ENCODE measurements around the gene IDUA. TPM values are rescaled to one million over a fixed set of nuclear protein-coding genes. Genes with fewer than 3 reads are reported as not detected.

The IDUA gene
- total RNA-seq, 2 donors from 2014 or later = 22.4 to 25.6 TPM

- Histone ChIP-seq H3K9ac (ENCODE audit: extremely low read depth, low read length, poor library complexity, severe bottlenecking) (no peak overlapping the region), H3K4me1 (ENCODE audit: control insufficient read depth, insufficient read depth, low read length) (no peaks in the 10 kb centered on the region), H3K27me3 (ENCODE audit: control insufficient read depth, insufficient read depth, low read length, poor library complexity, severe bottlenecking) (no peaks in the 10 kb centered on the region), H3K36me3 (ENCODE audit: control insufficient read depth, insufficient read depth, low read length) (no peaks in the 10 kb centered on the region), H3K4me3 (ENCODE audit: low read length) (no peak overlapping the region), H3K9me3 (ENCODE audit: control insufficient read depth, low read length) (no peaks in the 10 kb centered on the region), H3K27ac (ENCODE audit: low read depth, low read length) (no peak overlapping the region)
- 91 to 97% methylated on average over 8 to 21 of the region's 21 CpGs for WGBS, 2 experiments (ENCODE audit: insufficient coverage in 1 of 2, insufficient read length in 1 of 2)
- Mint-ChIP-seq H3K27ac (no peak overlapping the region), H3K27me3 (ENCODE audit: insufficient read depth) (peaks cover 7% of the 10 kb centered on the region), H3K4me3 (no peak overlapping the region), H3K4me1 (peaks cover 5% of the 10 kb centered on the region), H3K9me3 (no peaks in the 10 kb centered on the region), H3K36me3 (ENCODE audit: low read depth) (peaks cover 10% of the 10 kb centered on the region)
- no peak for DNase-seq
- TF ChIP-seq, protein P1, sequence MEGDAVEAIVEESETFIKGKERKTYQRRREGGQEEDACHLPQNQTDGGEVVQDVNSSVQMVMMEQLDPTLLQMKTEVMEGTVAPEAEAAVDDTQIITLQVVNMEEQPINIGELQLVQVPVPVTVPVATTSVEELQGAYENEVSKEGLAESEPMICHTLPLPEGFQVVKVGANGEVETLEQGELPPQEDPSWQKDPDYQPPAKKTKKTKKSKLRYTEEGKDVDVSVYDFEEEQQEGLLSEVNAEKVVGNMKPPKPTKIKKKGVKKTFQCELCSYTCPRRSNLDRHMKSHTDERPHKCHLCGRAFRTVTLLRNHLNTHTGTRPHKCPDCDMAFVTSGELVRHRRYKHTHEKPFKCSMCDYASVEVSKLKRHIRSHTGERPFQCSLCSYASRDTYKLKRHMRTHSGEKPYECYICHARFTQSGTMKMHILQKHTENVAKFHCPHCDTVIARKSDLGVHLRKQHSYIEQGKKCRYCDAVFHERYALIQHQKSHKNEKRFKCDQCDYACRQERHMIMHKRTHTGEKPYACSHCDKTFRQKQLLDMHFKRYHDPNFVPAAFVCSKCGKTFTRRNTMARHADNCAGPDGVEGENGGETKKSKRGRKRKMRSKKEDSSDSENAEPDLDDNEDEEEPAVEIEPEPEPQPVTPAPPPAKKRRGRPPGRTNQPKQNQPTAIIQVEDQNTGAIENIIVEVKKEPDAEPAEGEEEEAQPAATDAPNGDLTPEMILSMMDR (conservative IDR thresholded peaks at IDR 0.05) = no peak
Observed at GRCh38 chr4:965766-966134, 21.1 kb upstream of the IDUA start.

DNA sequence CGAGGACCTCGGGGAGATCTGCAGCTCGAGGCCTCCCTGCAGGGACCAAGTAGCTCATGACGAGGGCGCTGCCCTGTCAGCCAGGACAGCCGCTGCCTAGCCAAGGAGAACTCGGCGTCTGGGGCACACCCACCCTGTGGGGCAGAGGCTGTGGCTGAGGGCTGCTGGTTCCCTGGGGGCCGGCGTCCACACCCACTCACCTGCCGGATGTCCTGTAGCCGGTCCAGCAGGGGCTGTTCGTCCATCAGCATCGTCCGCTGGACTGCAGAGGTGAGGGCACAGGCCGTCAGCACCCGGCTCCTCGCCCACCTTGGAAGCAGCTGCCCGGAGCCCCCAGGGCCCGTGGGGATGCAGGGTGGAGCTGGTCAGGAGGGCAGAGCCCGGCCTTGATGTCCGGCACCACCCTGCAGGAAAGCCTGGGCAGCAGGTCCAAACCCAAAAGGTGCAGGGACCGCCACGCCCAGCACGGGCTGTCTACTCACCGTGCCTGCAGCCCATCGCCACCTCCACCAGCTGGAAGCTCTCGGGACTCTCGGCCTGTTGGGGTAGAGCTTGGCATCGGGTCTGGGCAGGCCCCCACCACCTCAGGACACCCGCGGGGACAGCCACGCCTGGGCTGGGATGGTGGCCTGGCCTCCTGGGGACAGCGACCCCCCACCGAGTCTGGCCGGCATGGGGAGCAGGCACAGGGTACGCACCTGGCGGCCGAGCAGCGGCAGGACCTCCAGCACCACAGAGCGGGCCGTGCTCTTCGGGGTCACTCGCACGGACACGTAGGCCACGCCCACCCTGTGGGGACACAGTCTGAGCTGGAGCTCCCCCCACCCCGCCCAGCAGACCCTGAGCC is 20.4 kb upstream of the IDUA start:
- no peaks in the 10 kb centered on the region for H3K27me3 ChIP-seq (ENCODE audit: control insufficient read depth, insufficient read depth, low read length, poor library complexity, severe bottlenecking)
- WGBS, 2 experiments (ENCODE audit: insufficient coverage in 1 of 2, insufficient read length in 1 of 2) = 86 to 91% methylated on average over 33 to 48 of the region's 48 CpGs
- Mint-ChIP-seq H3K27ac (no peak overlapping the region), H3K4me3 (no peak overlapping the region), H3K27me3 (ENCODE audit: insufficient read depth) (peaks cover 15% of the 10 kb centered on the region), H3K9me3 (no peaks in the 10 kb centered on the region), H3K4me1 (peaks cover 8% of the 10 kb centered on the region), H3K36me3 (ENCODE audit: low read depth) (peaks cover 10% of the 10 kb centered on the region)
- H3K27ac ChIP-seq (ENCODE audit: low read depth, low read length) = no peak overlapping the region
- no peaks in the 10 kb centered on the region for H3K4me1 ChIP-seq (ENCODE audit: control insufficient read depth, insufficient read depth, low read length)
- H3K4me3 ChIP-seq (ENCODE audit: low read length) = no peak overlapping the region
- no peaks in the 10 kb centered on the region for H3K9me3 ChIP-seq (ENCODE audit: control insufficient read depth, low read length)
- no peak for DNase-seq
- TF ChIP-seq, protein P1 (conservative IDR thresholded peaks at IDR 0.05) = no peak
- H3K9ac ChIP-seq (ENCODE audit: extremely low read depth, low read length, poor library complexity, severe bottlenecking) = no peak overlapping the region
- no peaks in the 10 kb centered on the region for H3K36me3 ChIP-seq (ENCODE audit: control insufficient read depth, insufficient read depth, low read length)

- H3K27me3 ChIP-seq (ENCODE audit: control insufficient read depth, insufficient read depth, low read length, poor library complexity, severe bottlenecking) = peaks cover 9% of the 10 kb centered on the region
- Mint-ChIP-seq H3K4me1 (peaks cover 8% of the 10 kb centered on the region), H3K36me3 (ENCODE audit: low read depth) (peaks cover 6% of the 10 kb centered on the region), H3K4me3 (no peak overlapping the region), H3K9me3 (no peaks in the 10 kb centered on the region), H3K27ac (no peak overlapping the region), H3K27me3 (ENCODE audit: insufficient read depth) (peaks cover 18% of the 10 kb centered on the region)
- DNase-seq = peak; percentile 71
- no peaks in the 10 kb centered on the region for H3K9me3 ChIP-seq (ENCODE audit: control insufficient read depth, low read length)
- H3K4me1 ChIP-seq (ENCODE audit: control insufficient read depth, insufficient read depth, low read length) = no peaks in the 10 kb centered on the region
- no peak overlapping the region for H3K4me3 ChIP-seq (ENCODE audit: low read length)
- H3K27ac ChIP-seq (ENCODE audit: low read depth, low read length) = no peak overlapping the region
- 60 to 62% methylated on average over 38 to 75 of the region's 76 CpGs for WGBS, 2 experiments (ENCODE audit: insufficient coverage in 1 of 2, insufficient read length in 1 of 2)
- H3K36me3 ChIP-seq (ENCODE audit: control insufficient read depth, insufficient read depth, low read length) = no peaks in the 10 kb centered on the region
- no peak overlapping the region for H3K9ac ChIP-seq (ENCODE audit: extremely low read depth, low read length, poor library complexity, severe bottlenecking)
- TF ChIP-seq, protein P1 (conservative IDR thresholded peaks at IDR 0.05) = no peak
Observed at GRCh38 chr4:967113-968104, 19.4 kb upstream of the IDUA start.
